AG04449 (cell line): ENCODE results near the gene MLPH.

Source experiments
- CTCF ChIA-PET: fragments of 350-600 bp; formaldehyde crosslinking; extraction: SDS; loops from one replicate; lab custom pipeline; 2021; ENCODE audit warnings: antibody characterized with exemption; lab: Yijun Ruan, JAX
- POLR2A ChIA-PET: fragments of 400-600, 350-600 bp; formaldehyde crosslinking; extraction: SDS; loops from one replicate; lab custom pipeline; 2020; ENCODE audit warnings: antibody characterized with exemption, inconsistent platforms; lab: Yijun Ruan, JAX
- DNase-seq: peaks from one replicate; pipeline ENCODE4 v3.0.0-alpha.2; 2010; ENCODE audit warnings: low read depth, low spot score
- H3K4me3 ChIP-seq: 2 replicates; pipeline ENCODE4 v1.5.1; 2011; ENCODE audit warnings: low read depth, mild to moderate bottlenecking, control low read depth, low read length
- TF ChIP-seq, protein P1 (sequence below): IDR thresholded peaks from one replicate; pipeline ENCODE4 v1.5.1; 2011; ENCODE audit warnings: mild to moderate bottlenecking, moderate library complexity, low read length, control low read depth, inconsistent platforms; ENCODE audit not compliant: insufficient read depth; ENCODE audit errors: missing control alignments

The MLPH gene

DNA sequence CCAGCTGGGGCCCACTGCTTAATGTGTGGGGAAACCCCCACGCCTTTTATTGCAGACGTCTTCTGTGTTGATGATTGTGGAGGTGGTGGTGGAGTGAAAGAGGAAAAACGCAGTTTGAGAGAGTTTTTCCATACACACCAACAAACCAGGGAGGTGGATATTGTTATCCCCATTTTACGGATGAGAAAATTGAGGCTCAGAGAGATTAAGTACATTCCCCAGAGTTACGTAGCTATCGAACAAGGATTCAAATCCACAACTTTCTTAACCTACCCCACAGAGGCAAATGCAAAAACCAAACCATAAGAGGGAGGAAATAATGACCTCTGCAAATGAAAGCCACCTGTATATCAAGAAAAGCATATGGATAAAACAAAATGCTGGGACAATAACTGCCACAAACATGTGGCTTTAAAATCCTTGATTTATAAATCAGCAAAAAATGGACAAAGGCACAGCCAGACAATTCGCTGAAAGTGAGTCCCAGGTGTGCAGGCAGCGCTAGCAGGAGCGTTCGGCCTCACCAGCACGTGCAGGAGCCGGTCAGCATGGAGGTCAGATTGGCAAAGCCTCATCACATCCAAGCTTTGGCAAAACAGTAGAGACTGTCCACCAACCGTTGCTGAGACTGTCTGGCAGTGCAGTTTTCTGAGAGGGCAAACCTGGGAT, 116.1 kb downstream of the MLPH start:
- CTCF ChIA-PET = interaction anchor here (0.5 to 1.7 kb wide), 6 partner anchors 22 to 172 kb away, joined by 3 to 10 read pairs (median 3); no protein-coding TSS in a partner anchor
- no peak overlapping the region for H3K4me3 ChIP-seq
- TF ChIP-seq, protein P1, sequence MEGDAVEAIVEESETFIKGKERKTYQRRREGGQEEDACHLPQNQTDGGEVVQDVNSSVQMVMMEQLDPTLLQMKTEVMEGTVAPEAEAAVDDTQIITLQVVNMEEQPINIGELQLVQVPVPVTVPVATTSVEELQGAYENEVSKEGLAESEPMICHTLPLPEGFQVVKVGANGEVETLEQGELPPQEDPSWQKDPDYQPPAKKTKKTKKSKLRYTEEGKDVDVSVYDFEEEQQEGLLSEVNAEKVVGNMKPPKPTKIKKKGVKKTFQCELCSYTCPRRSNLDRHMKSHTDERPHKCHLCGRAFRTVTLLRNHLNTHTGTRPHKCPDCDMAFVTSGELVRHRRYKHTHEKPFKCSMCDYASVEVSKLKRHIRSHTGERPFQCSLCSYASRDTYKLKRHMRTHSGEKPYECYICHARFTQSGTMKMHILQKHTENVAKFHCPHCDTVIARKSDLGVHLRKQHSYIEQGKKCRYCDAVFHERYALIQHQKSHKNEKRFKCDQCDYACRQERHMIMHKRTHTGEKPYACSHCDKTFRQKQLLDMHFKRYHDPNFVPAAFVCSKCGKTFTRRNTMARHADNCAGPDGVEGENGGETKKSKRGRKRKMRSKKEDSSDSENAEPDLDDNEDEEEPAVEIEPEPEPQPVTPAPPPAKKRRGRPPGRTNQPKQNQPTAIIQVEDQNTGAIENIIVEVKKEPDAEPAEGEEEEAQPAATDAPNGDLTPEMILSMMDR = no peak
- POLR2A ChIA-PET = no interaction called here
- no peak for DNase-seq

DNA sequence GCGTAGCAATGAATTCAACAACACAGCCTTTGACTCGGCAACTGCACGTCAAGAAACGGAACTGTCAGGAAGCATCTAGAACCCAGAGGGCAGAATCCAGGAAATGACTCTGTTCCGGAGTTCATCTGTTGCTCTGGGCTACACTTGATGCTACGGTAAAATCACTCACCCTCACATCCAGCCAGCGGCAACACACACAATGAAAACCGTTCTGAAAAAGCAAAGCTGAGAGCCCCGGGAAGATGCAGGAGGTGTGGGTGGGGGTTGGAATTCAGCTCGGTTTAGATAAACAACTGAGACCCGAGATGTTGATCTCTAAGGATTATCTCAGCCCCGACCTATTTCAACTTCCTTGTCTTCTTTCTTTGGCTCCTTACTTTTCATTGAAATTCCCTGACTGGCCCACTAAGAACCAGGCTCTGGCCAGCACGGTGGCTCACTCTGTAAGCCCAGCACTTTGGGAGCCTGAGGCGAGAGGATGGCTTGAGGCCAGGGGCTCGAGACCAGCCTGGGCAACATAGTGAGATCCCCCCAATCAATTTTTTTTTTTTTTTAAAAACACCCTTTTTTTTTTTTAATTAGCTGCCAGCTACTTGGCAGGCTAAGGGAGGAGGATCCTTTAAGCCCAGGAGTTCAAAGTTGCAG, 116.8 kb downstream of the MLPH start:
- no peak for DNase-seq
- TF ChIP-seq, protein P1 = no peak
- H3K4me3 ChIP-seq = no peak overlapping the region
- ChIA-PET POLR2A (interaction anchor here (0.6 kb wide), 1 partner anchor 143 kb away, joined by 4 read pairs; no protein-coding TSS in a partner anchor), CTCF (interaction anchor here (0.6 to 2.3 kb wide), 6 partner anchors 11 to 171 kb away, joined by 3 to 24 read pairs (median 4); no protein-coding TSS in a partner anchor)

DNA sequence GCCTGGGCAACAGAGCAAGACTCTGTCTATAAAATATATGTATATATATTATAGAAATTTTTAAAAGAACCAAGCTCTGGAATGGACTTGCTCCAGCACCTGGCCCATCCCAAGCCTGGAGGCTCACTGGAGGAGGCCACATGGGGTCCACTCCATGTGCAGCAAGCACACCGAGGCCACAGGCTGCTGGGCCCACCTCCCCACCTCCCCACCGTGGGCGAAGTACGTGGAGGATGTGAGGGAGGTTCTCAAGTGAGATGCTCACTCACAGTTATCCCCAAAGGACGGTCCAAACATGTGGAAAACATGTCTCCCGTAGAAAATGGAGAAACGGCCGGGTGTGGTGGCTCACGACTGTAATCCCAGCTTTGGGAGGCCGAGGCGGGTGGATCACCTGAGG, 117.3 kb downstream of the MLPH start:
- DNase-seq = no peak
- TF ChIP-seq, protein P1 = no peak
- H3K4me3 ChIP-seq = no peak overlapping the region
- CTCF ChIA-PET = interaction anchor here (0.6 to 2.3 kb wide), 5 partner anchors 10 to 171 kb away, joined by 3 to 24 read pairs (median 4); no protein-coding TSS in a partner anchor
- POLR2A ChIA-PET = interaction anchor here (0.6 kb wide), 1 partner anchor 143 kb away, joined by 4 read pairs; no protein-coding TSS in a partner anchor
